A673 (cell line): ENCODE measurements around the gene FIBP. TPM values are rescaled to one million over a fixed set of nuclear protein-coding genes. Genes with fewer than 3 reads are reported as not detected.
A peak's percentile ranks its signal among the peaks of the same experiment; 100 is the strongest.

ENCODE experiments used
- BruUV-seq: library from RNA; stranded (reverse); fragments of 400-500 nt; replicated peaks from 2 replicates; lab custom pipeline; 2021; lab: Mats Ljungman, UMichigan
- CTCF ChIA-PET: fragments of 300-600 bp; sonication (Branson Sonifier 250); formaldehyde crosslinking; loops from one replicate; lab custom pipeline; 2022; ENCODE audit warnings: antibody characterized with exemption; lab: Charles Lee
- POLR2A ChIA-PET: fragments of 300-600 bp; sonication (Branson Sonifier 250); formaldehyde crosslinking; loops from one replicate; lab custom pipeline; 2022; ENCODE audit warnings: antibody characterized with exemption; ENCODE audit not compliant: low non-redundant PET; lab: Charles Lee
- DNase-seq: peaks from one replicate; pipeline ENCODE4 v3.0.0-alpha.2; 2015; ENCODE audit warnings: low spot score
- H3K27ac ChIP-seq: fragments of 200-600 bp; sonication (generic); 2 replicates; pipeline ENCODE4 v1.5.1; 2016; ENCODE audit warnings: mixed run types, low read depth, mild to moderate bottlenecking, mixed read lengths, antibody characterized with exemption, low read length; ENCODE audit not compliant: poor library complexity, severe bottlenecking
- H3K27me3 ChIP-seq: fragments of 200-600 bp; sonication (generic); replicated peaks from 2 replicates; pipeline ENCODE4 v1.6.1; 2017; ENCODE audit warnings: mixed run types, low read depth, mild to moderate bottlenecking, mixed read lengths, antibody characterized with exemption, low read length; ENCODE audit not compliant: insufficient read depth, poor library complexity
- H3K36me3 ChIP-seq: fragments of 200-600 bp; sonication (generic); 2 replicates; pipeline ENCODE4 v1.6.1; 2016; ENCODE audit warnings: mixed run types, mild to moderate bottlenecking, mixed read lengths, antibody characterized with exemption, low read length; ENCODE audit not compliant: insufficient read depth, poor library complexity, severe bottlenecking
- H3K4me1 ChIP-seq: fragments of 200-600 bp; sonication (generic); 2 replicates; pipeline ENCODE4 v1.6.1; 2017; ENCODE audit warnings: mixed run types, mild to moderate bottlenecking, mixed read lengths, antibody characterized with exemption, low read length; ENCODE audit not compliant: insufficient read depth, poor library complexity, severe bottlenecking
- H3K4me3 ChIP-seq: fragments of 200-600 bp; sonication (generic); 2 replicates; pipeline ENCODE4 v1.5.1; 2016; ENCODE audit warnings: low read depth, mixed run types, mild to moderate bottlenecking, mixed read lengths, low read length; ENCODE audit not compliant: poor library complexity, severe bottlenecking
- H3K9me3 ChIP-seq: fragments of 200-600 bp; sonication (generic); 2 replicates; pipeline ENCODE4 v1.6.1; 2016; ENCODE audit warnings: mixed run types, low read depth, mild to moderate bottlenecking, mixed read lengths, antibody characterized with exemption, low read length; ENCODE audit not compliant: poor library complexity, severe bottlenecking
- CTCF ChIP-seq: fragments of 300-800, 200-600 bp; sonication (generic); conservative IDR thresholded peaks from 2 replicates; pipeline ENCODE4 v1.5.1; 2017; ENCODE audit warnings: low read depth, mild to moderate bottlenecking, antibody characterized with exemption, low read length, moderate library complexity, mixed read lengths
- EZH2 ChIP-seq: fragments of 200-600 bp; sonication (generic); IDR thresholded peaks from 2 replicates; pipeline ENCODE4 v1.6.1; 2017; ENCODE audit warnings: borderline replicate concordance, low read depth, mild to moderate bottlenecking, mixed read lengths, antibody characterized with exemption, low read length; ENCODE audit not compliant: poor library complexity, severe bottlenecking
- intact Hi-C: fragments of 100-400 bp; cut with micrococcal nuclease; formaldehyde crosslinking; loops from one replicate; pipeline ENCODE4 v1.10.0; 2022; ENCODE audit not compliant: unreplicated experiment
- total RNA-seq: library from RNA; stranded (reverse); gene quantifications from 2 replicates; pipeline ENCODE4 v1.2.3, GENCODE V29; 2021

FIBP gene
- total RNA-seq, 1 experiment from 2014 or later: 98.5 TPM

DNA sequence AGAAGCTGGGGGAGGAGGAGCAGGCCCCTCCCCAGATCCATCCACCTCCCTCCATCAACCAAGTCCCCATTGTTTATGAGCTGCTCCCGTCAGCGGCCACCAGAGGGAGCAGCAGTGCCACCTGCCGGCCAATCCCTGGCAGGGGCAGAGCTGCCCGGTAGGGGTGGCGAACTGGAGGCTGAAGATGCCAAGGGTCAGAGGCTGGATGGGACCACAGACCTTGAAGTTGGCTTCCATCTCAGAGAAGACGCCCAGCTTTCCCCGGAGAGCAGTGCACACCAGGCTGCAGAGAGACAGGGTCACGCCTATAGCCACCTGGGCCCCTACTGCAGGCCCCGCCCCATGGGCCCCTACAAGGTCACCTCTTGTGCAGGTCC is 3.6 kb downstream of the FIBP start:
- ChIA-PET CTCF (interaction anchor here (0.6 to 2.3 kb wide), 11 partner anchors 11 to 946 kb away, joined by 3 to 16 read pairs (median 5); partner anchors contain the start of genes FOSL1 and MUS81), POLR2A (interaction anchor here (0.5 to 0.9 kb wide), 2 partner anchors 18 to 1536 kb away, joined by 3 to 13 read pairs; no protein-coding TSS in a partner anchor)
- peak; percentile 84 for DNase-seq
- intact Hi-C loops: loop anchor here (1.0 kb wide), 1 partner anchor 105 kb away; no protein-coding TSS in a partner anchor
- Histone ChIP-seq H3K4me3 (no peak overlapping the region), H3K9me3 (no peaks in the 10 kb centered on the region), H3K36me3 (peaks cover 48% of the 10 kb centered on the region), H3K27ac (no peak overlapping the region), H3K4me1 (peaks cover 14% of the 10 kb centered on the region), H3K27me3 (no peaks in the 10 kb centered on the region)
- BruUV-seq: no TSS peak
- TF ChIP-seq EZH2 (no peak), CTCF (peak; percentile 100)

DNA sequence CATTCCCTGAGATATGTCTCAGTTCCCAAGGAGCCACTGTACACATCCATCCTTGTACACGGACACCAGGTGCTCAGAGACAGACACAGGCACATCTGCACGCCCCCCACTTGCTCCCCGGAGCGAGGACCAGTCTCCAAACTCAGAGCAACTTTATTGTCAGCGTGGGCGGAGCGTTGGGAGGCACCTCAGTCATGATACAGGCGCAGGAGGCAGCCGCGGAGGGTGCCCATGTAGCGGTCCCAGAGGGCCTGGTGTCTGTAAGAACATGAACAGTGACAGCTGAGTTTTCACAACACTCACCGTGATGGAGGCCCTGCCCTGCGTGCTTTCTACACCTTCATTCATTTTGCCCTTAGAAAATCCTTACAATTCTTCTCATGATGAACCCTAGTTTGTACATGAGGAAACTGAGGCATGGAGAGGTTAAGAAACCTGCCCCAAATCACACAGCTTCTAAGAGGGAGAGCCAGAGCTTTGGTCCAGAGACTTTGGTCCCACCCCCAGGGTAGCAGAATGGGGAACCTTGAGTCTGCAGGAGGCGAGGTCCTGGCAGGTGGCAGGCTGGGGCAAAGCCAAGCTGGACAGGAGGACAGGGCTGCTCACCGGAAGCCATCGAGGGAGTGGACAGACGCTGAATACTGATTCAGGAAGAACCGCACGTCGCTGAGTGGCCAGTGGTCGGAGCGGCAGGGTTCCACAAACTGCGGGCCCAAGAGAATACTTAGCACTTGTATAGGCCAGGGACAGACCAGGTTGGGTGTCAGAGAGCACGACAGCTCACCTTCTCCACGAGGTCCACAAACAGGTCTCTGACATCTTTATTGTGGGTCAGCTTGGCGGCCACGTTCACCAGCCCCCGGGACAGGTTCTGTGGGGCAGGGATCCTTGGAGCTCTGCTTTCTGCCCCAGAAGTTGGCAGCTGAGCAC is 4.2 kb downstream of the FIBP start:
- intact Hi-C loops: loop anchor here (1.0 kb wide), 1 partner anchor 105 kb away; no protein-coding TSS in a partner anchor
- Histone ChIP-seq H3K27ac (no peak overlapping the region), H3K4me3 (no peak overlapping the region), H3K4me1 (peaks cover 8% of the 10 kb centered on the region), H3K27me3 (no peaks in the 10 kb centered on the region), H3K9me3 (no peaks in the 10 kb centered on the region), H3K36me3 (peaks cover 48% of the 10 kb centered on the region)
- no peak for DNase-seq
- POLR2A ChIA-PET: interaction anchor here (0.9 kb wide), 1 partner anchor 18 kb away, joined by 13 read pairs; no protein-coding TSS in a partner anchor
- no TSS peak for BruUV-seq
- TF ChIP-seq EZH2: no peak
- TF ChIP-seq CTCF: no peak
- CTCF ChIA-PET: interaction anchor here (0.6 to 2.3 kb wide), 10 partner anchors 10 to 946 kb away, joined by 3 to 16 read pairs (median 6); partner anchors contain the start of gene MUS81

DNA sequence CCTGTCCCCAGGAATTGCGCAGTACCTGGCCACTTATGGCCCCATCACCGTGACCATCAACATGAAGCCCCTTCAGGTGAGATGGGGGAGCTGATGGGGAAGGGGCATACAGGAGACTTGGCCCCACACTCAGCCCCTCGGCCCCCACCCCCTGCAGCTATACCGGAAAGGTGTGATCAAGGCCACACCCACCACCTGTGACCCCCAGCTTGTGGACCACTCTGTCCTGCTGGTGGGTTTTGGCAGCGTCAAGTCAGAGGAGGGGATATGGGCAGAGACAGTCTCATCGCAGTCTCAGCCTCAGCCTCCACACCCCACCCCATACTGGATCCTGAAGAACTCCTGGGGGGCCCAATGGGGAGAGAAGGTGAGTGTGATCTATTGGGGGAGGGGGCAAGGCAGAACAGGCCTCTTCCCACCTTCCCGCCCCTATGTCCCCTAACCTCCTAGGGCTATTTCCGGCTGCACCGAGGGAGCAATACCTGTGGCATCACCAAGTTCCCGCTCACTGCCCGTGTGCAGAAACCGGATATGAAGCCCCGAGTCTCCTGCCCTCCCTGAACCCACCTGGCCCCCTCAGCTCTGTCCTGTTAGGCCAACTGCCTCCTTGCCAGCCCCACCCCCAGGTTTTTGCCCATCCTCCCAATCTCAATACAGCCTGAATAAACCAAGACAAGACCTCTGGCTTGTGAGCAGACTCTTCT is 5.1 kb downstream of the FIBP start:
- Histone ChIP-seq H3K36me3 (peaks cover 48% of the 10 kb centered on the region), H3K4me1 (peaks cover 7% of the 10 kb centered on the region), H3K27ac (no peak overlapping the region), H3K4me3 (no peak overlapping the region), H3K27me3 (no peaks in the 10 kb centered on the region), H3K9me3 (no peaks in the 10 kb centered on the region)
- ChIA-PET POLR2A (no interaction called here), CTCF (no interaction called here)
- intact Hi-C loops: no loop called here
- BruUV-seq: no TSS peak
- no peak for TF ChIP-seq CTCF
- TF ChIP-seq EZH2: no peak
- DNase-seq: no peak
